Sigmoid colon (tissue), 7 donors: Measurements from ENCODE around the gene SF3B6. TPM values are rescaled to one million over a fixed set of nuclear protein-coding genes. Genes with fewer than 3 reads are reported as not detected.
"Not testable (repeated sequence)": the region's sequence is repeated elsewhere in the genome, so short reads cannot be mapped to it uniquely, and the experiment has no call there.

Experiments used
- DNase-seq: peaks from one replicate; pipeline ENCODE4 v3.0.0-alpha.2; 2019
- H3K27ac ChIP-seq, 4 donors: fragments of 200-600 bp; sonication (generic); one replicate each; pipeline ENCODE4 v1.5.1; 2016 to 2019; ENCODE audit warnings: mild to moderate bottlenecking in 1 of 4
- H3K27me3 ChIP-seq, 3 donors: fragments of 200-600 bp; sonication (generic); one replicate each; pipeline ENCODE4 v1.5.1; 2019; ENCODE audit warnings: mild to moderate bottlenecking in 1 of 3
- H3K36me3 ChIP-seq, 4 donors: fragments of 200-600 bp; sonication (generic); one replicate each; pipeline ENCODE4 v1.5.1; 2016 to 2019
- H3K4me1 ChIP-seq, 4 donors: fragments of 200-600 bp; sonication (generic); one replicate each; pipeline ENCODE4 v1.5.1; 2017 to 2019
- H3K4me3 ChIP-seq, 4 donors: fragments of 200-600 bp; sonication (generic); one replicate each; pipeline ENCODE4 v1.5.1; 2017 to 2019; ENCODE audit warnings: mild to moderate bottlenecking in 2 of 4, moderate library complexity in 1 of 4
- H3K9me3 ChIP-seq, 4 donors: fragments of 200-600 bp in 3 of 4; sonication (generic) in 3 of 4; one replicate each; pipeline versions ENCODE4 v1.5.1 to v1.6.1; 2013 to 2019
- EP300 ChIP-seq, 4 donors: sonication (generic); formaldehyde crosslinking; IDR thresholded peaks; one replicate each; pipeline ENCODE4 v1.6.1; 2017; ENCODE audit warnings: antibody characterized with exemption in 4 of 4
- POLR2A ChIP-seq, 2 donors: fragments of 450-650 bp; IDR thresholded peaks; one replicate each; pipeline ENCODE4 v1.6.1; 2016; ENCODE audit warnings: antibody characterized with exemption in 2 of 2, mild to moderate bottlenecking in 2 of 2, moderate library complexity in 2 of 2
- POLR2AphosphoS5 ChIP-seq, 4 donors: sonication (generic); formaldehyde crosslinking; IDR thresholded peaks; one replicate each; pipeline ENCODE4 v1.6.1; 2017; ENCODE audit warnings: antibody characterized with exemption in 4 of 4
- WGBS, 2 donors: extraction: QIAGEN DNeasy Blood & Tissue Kit; methylation state at CpG; one replicate each; pipeline ENCODE4 v1.1.7; 2013; 5-methylcytosine and 5-hydroxymethylcytosine counted together
- intact Hi-C: fragments of 100-400 bp; cut with DNase I; formaldehyde crosslinking; loops from one replicate; pipeline ENCODE4 v1.15.1; 2023
- polyA plus RNA-seq, 3 donors: library from polyadenylated mRNA; stranded (reverse); fragments of 200-250 nt; gene quantifications; one replicate each; pipeline ENCODE4 v1.2.3, GENCODE V29; 2013
- total RNA-seq, 4 donors: library from RNA; depleted of rRNA; stranded (reverse); fragments of >200 nt; gene quantifications; one replicate each; pipeline ENCODE4 v1.1.0, GENCODE V29; 2016
- TF ChIP-seq, protein P1 (sequence below), 4 experiments: fragments of 450-650 bp in 3 of 4; fragments of 200-600 bp in 1 of 4; IDR thresholded peaks; one replicate each; pipeline ENCODE4 v1.5.1; 2016 to 2019; ENCODE audit warnings: antibody characterized with exemption in 4 of 4, mild to moderate bottlenecking in 3 of 4, moderate library complexity in 2 of 4
- donor health status: healthy with polysubstance abuse.
- donor health status: Bipolar disorder and iron deficiency.
- donor health status: healthy.

The SF3B6 gene
- total and polyA plus RNA-seq, 7 donors: 95.6 to 255 (median 140) TPM

DNA sequence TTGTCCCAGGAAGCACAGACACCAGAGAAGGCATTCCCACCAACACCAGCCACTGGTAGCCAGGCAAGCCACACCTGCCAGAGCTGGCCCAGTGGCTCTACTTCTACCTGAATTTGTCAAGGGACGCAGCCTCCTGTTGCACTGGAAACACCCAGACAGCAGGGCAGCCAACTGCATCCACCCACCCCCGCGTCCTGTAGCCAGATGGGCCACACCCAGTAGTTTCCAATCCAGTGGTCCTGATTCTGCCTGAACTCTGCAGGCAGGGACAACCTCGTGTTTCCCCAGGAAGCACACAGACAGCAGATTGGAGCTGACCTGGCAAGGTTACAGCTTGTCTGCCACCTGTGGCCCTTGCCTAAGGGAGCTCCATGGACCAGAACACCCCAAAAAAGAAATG, 28.8 kb upstream of the SF3B6 start:
- intact Hi-C loops: no loop called here
- 67 to 88% methylated on average over 4 of the region's 4 CpGs for WGBS, 2 donors

DNA sequence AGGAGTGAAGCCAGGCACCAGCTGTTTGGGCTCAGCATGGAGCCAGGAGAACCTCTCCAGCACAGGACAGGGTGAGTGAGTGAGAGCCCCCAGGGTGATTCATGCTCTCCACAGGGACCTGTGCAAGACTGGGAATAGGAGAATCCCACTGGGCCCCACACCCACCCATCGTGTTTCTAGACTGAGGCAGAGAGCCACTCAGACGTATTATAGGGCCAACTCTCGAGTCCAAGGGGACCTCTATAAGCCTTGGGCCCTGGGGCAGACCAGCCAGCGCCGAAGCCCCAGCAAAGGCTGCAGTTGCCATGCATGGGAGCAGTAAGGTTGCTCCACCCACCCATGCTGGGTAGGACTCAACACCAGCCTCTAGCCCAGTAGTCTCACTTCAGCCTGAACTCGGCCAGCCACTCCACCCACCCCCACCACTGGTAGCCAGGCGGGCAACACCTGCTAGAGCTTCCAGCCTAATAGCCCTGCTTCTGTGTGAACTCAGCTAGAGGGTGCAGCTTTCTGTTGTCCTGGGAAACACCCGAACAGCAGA, 28.1 kb upstream of the SF3B6 start:
- Histone ChIP-seq H3K4me1 (no peaks in the 10 kb centered on the region), H3K27ac (no peak overlapping the region), H3K9me3 (no peaks in the 10 kb centered on the region), H3K27me3 (no peaks in the 10 kb centered on the region), H3K4me3 (no peak overlapping the region), H3K36me3 (peaks cover 0 to 8% (median 0%) of the 10 kb centered on the region in 4 donors)
- intact Hi-C loops: no loop called here
- WGBS, 2 donors: 93 to 97% methylated on average over 8 of the region's 8 CpGs
- no peak for DNase-seq
- TF ChIP-seq POLR2A (IDR thresholded peaks at IDR 0.05) (no peak), EP300 (IDR thresholded peaks at IDR 0.05) (no peak), POLR2AphosphoS5 (IDR thresholded peaks at IDR 0.05) (no peak)
- TF ChIP-seq, protein P1, sequence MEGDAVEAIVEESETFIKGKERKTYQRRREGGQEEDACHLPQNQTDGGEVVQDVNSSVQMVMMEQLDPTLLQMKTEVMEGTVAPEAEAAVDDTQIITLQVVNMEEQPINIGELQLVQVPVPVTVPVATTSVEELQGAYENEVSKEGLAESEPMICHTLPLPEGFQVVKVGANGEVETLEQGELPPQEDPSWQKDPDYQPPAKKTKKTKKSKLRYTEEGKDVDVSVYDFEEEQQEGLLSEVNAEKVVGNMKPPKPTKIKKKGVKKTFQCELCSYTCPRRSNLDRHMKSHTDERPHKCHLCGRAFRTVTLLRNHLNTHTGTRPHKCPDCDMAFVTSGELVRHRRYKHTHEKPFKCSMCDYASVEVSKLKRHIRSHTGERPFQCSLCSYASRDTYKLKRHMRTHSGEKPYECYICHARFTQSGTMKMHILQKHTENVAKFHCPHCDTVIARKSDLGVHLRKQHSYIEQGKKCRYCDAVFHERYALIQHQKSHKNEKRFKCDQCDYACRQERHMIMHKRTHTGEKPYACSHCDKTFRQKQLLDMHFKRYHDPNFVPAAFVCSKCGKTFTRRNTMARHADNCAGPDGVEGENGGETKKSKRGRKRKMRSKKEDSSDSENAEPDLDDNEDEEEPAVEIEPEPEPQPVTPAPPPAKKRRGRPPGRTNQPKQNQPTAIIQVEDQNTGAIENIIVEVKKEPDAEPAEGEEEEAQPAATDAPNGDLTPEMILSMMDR (IDR thresholded peaks at IDR 0.05): no peak

More for the DNA sequence above, 28.8 kb upstream of the SF3B6 start:
- Histone ChIP-seq H3K9me3 (no peaks in the 10 kb centered on the region), H3K36me3 (peaks cover 0 to 8% (median 0%) of the 10 kb centered on the region in 4 donors), H3K27me3 (no peaks in the 10 kb centered on the region), H3K4me1 (no peaks in the 10 kb centered on the region), H3K27ac (no peak overlapping the region), H3K4me3 (no peak overlapping the region)
- DNase-seq: no peak
- TF ChIP-seq, protein P1 (IDR thresholded peaks at IDR 0.05): no peak
- TF ChIP-seq EP300 (IDR thresholded peaks at IDR 0.05) (no peak), POLR2A (IDR thresholded peaks at IDR 0.05) (no peak), POLR2AphosphoS5 (IDR thresholded peaks at IDR 0.05) (no peak)

DNA sequence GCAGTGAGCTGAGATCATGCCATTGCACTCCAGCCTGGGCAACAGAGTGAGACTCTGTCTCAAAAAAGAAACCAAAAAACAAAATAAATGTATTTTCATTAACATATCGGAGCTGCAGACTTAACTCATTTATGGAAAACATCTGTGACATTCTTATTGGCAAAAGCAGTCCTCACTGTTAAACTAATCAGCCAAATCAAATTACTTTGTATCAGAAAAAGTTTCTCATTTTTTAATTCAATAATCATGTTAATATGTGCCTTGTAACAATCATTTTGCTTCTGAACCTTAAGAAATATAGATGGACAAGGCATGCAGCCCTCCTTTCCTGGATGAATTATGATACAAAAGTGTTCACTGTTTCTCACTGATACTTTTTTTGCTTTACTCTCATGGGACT, 26.6 kb upstream of the SF3B6 start:
- DNase-seq: no peak
- Histone ChIP-seq H3K27ac (no peak overlapping the region), H3K9me3 (no peaks in the 10 kb centered on the region), H3K4me1 (no peaks in the 10 kb centered on the region), H3K4me3 (no peak overlapping the region), H3K27me3 (no peaks in the 10 kb centered on the region), H3K36me3 (peaks cover 0 to 8% (median 0%) of the 10 kb centered on the region in 4 donors)
- intact Hi-C loops: no loop called here
- 85 to 95% methylated on average over 1 of the region's 1 CpG for WGBS, 2 donors
- TF ChIP-seq POLR2A (IDR thresholded peaks at IDR 0.05) (no peak), EP300 (IDR thresholded peaks at IDR 0.05) (no peak), POLR2AphosphoS5 (IDR thresholded peaks at IDR 0.05) (no peak)
- TF ChIP-seq, protein P1 (IDR thresholded peaks at IDR 0.05): no peak

DNA sequence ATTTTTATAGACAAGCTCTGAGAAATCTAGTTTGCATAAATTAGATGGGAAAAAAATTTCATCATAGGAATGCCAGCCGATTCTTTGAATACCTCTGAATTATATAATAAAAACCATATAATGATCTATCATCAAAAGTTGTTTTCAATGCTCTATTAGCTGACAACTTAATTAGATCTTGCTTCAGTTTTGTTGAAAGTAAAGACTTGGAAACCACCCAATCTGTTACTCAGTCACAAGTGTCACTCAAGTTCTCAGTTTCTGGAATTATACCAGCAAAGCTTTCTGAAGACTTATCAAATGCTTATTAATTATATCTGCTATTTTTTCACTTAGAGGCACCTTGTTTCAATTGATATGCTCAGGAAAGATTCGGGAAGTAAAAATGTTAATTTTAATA, 25.9 kb upstream of the SF3B6 start:
- intact Hi-C loops: no loop called here
- Histone ChIP-seq H3K4me3 (no peak overlapping the region), H3K27ac (no peak overlapping the region), H3K36me3 (peaks cover 0 to 8% (median 0%) of the 10 kb centered on the region in 4 donors), H3K4me1 (no peaks in the 10 kb centered on the region), H3K9me3 (no peaks in the 10 kb centered on the region), H3K27me3 (no peaks in the 10 kb centered on the region)
- TF ChIP-seq POLR2AphosphoS5 (IDR thresholded peaks at IDR 0.05) (no peak), EP300 (IDR thresholded peaks at IDR 0.05) (no peak), POLR2A (IDR thresholded peaks at IDR 0.05) (no peak)
- TF ChIP-seq, protein P1 (IDR thresholded peaks at IDR 0.05): no peak
- DNase-seq: no peak
- WGBS, 2 donors: 74 to 93% methylated on average over 2 of the region's 2 CpGs

DNA sequence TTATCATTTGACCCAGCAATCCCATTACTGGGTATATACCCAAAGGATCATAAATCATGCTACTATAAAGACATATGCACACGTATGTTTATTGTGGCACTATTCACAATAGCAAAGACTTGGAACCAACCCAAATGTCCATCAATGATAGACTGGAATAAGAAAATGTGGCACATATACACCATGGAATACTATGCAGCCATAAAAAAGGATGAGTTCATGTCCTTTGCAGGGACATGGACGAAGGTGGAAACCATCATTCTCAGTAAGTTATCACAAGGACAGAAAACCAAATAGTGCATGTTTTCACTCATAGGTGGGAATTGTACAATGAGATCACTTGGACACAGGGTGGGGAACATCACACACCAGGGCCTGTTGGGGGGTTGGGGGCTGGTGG, 24.6 kb upstream of the SF3B6 start:
- H3K4me1 ChIP-seq, intact Hi-C loops, H3K27me3 ChIP-seq, H3K27ac ChIP-seq, H3K4me3 ChIP-seq, DNase-seq, H3K9me3 ChIP-seq: not testable (repeated sequence)
- H3K36me3 ChIP-seq: peaks cover 0 to 15% (median 5%) of the 10 kb centered on the region in 4 donors
- WGBS, 2 donors: 76 to 86% methylated on average over 2 of the region's 2 CpGs

DNA sequence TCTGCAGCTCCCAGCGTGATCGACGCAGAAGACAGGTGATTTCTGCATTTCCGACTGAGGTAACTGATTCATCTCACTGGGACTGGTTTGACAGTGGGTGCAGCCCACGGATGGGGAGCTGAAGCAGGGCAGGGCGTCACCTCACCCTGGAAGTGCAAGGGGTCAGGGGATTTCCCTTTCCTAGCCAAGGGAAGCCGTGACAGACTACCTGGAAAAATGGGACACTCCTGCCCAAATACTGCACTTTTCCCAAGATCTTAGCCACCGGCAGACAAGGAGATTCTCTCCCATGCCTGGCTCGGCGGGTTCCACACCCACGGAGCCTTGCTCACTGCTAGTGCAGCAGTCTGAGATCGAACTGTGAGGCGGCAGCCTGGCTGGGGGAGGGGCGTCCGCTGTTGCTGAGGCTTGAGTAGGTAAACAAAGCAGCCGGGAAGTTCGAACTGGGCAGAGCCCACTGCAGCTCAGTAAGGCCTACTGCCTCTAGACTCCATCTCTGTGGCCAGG, 19.1 kb upstream of the SF3B6 start:
- H3K4me3 ChIP-seq, H3K27ac ChIP-seq, H3K4me1 ChIP-seq, intact Hi-C loops, H3K9me3 ChIP-seq, DNase-seq, H3K27me3 ChIP-seq: not testable (repeated sequence)
- WGBS, 2 donors: 78 to 85% methylated on average over 17 of the region's 17 CpGs
- H3K36me3 ChIP-seq: peaks cover 0 to 16% (median 13%) of the 10 kb centered on the region in 4 donors

DNA sequence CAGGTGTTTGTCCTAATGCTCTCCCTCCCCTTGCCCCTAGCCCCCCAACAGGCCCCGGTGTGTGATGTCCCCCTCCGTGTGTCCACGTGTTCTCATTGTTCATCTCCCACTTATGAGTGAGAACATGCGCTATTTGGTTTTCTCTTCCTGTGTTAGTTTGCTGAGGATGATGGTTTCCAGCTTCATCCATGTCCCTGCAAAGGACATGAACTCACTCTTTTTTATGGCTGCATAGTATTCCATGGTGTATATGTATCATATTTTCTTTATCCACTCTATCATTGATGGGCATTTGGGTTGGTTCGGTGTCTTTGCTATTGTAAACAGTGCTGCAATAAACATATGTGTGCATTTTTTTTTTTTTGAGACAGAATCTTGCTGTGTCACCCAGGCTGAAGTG, 17.1 kb upstream of the SF3B6 start:
- WGBS, 2 donors: 97 to 98% methylated on average over 5 of the region's 5 CpGs
- H3K4me3 ChIP-seq, H3K4me1 ChIP-seq, DNase-seq, H3K27me3 ChIP-seq, H3K9me3 ChIP-seq, intact Hi-C loops, H3K27ac ChIP-seq: not testable (repeated sequence)
- peaks cover 0 to 18% (median 13%) of the 10 kb centered on the region in 4 donors for H3K36me3 ChIP-seq
